WTC11 (cell line): ENCODE data around the gene QKI. TPM values are rescaled to one million over a fixed set of nuclear protein-coding genes. Genes with fewer than 3 reads are reported as not detected.
A peak's percentile ranks its signal among the peaks of the same experiment; 100 is the strongest.
"Not testable (repeated sequence)": the region's sequence is repeated elsewhere in the genome, so short reads cannot be mapped to it uniquely, and the experiment has no call there.

ENCODE experiments used
- ATAC-seq: fragments of 200-7000 bp; cut with Tn5 transposase; 2 replicates; pipeline ENCODE4 v1.10.0; 2021; ENCODE audit warnings: mild to moderate bottlenecking, moderate library complexity
- CTCF ChIA-PET: fragments of 300-600 bp; sonication (Branson Sonifier 250); formaldehyde crosslinking; loops from one replicate; lab custom pipeline; 2021; ENCODE audit warnings: antibody characterized with exemption; lab: Charles Lee
- POLR2A ChIA-PET: fragments of 350-600 bp; sonication (Branson Sonifier 250); formaldehyde crosslinking; loops from one replicate; lab custom pipeline; 2021; ENCODE audit warnings: antibody characterized with exemption; lab: Charles Lee
- DNase-seq: peaks from one replicate; pipeline ENCODE4 v3.0.0; 2021; ENCODE audit warnings: low spot score
- H3K27ac Mint-ChIP-seq: 2 replicates; pipeline ENCODE4 v1.8.0; 2021; ENCODE audit warnings: mixed read lengths
- H3K27me3 Mint-ChIP-seq: 2 replicates; pipeline ENCODE4 v1.8.0; 2021; ENCODE audit warnings: low read depth, mild to moderate bottlenecking, moderate library complexity, mixed read lengths
- H3K36me3 Mint-ChIP-seq: 2 replicates; pipeline ENCODE4 v1.8.0; 2021; ENCODE audit warnings: mixed read lengths
- H3K4me1 Mint-ChIP-seq: 2 replicates; pipeline ENCODE4 v1.8.0; 2022; ENCODE audit warnings: mixed read lengths
- H3K4me3 Mint-ChIP-seq: 2 replicates; pipeline ENCODE4 v1.8.0; 2021; ENCODE audit warnings: mild to moderate bottlenecking, moderate library complexity, mixed read lengths
- H3K9me3 Mint-ChIP-seq: 2 replicates; pipeline ENCODE4 v1.8.0; 2021; ENCODE audit warnings: mixed read lengths
- ATF2 ChIP-seq: sonication (generic); formaldehyde crosslinking; IDR thresholded peaks from 2 replicates; pipeline ENCODE4 v1.8.1; 2022; ENCODE audit warnings: low read depth, missing genetic modification reagents, borderline replicate concordance
- CREB1 ChIP-seq: sonication (generic); formaldehyde crosslinking; IDR thresholded peaks from 2 replicates; pipeline ENCODE4 v1.8.0; 2023; ENCODE audit warnings: mild to moderate bottlenecking, missing genetic modification reagents
- CREM ChIP-seq: sonication (generic); formaldehyde crosslinking; IDR thresholded peaks from 2 replicates; pipeline ENCODE4 v1.8.1; 2022; ENCODE audit warnings: mild to moderate bottlenecking, missing genetic modification reagents, moderate library complexity
- E2F5 ChIP-seq: sonication (generic); formaldehyde crosslinking; IDR thresholded peaks from 2 replicates; pipeline ENCODE4 v1.8.1; 2022; ENCODE audit warnings: mild to moderate bottlenecking, moderate library complexity, missing genetic modification reagents
- ELF4 ChIP-seq: sonication (generic); formaldehyde crosslinking; IDR thresholded peaks from 2 replicates; pipeline ENCODE4 v1.8.1; 2022; ENCODE audit warnings: low read depth, mild to moderate bottlenecking, moderate library complexity, missing genetic modification reagents
- EMX1 ChIP-seq: fragments of 250-450 bp; sonication (Bioruptor Pico); IDR thresholded peaks from 2 replicates; pipeline ENCODE4 v1.8.0; 2021; ENCODE audit warnings: mild to moderate bottlenecking
- ERG ChIP-seq: fragments of 250-450 bp; sonication (Bioruptor Pico); IDR thresholded peaks from 2 replicates; pipeline ENCODE4 v1.8.0; 2021; ENCODE audit warnings: mild to moderate bottlenecking
- GABPB1 ChIP-seq: sonication (generic); formaldehyde crosslinking; IDR thresholded peaks from 2 replicates; pipeline ENCODE4 v1.8.1; 2023; ENCODE audit warnings: mild to moderate bottlenecking, missing genetic modification reagents
- GRHL2 ChIP-seq: fragments of 250-450 bp; sonication (Bioruptor Pico); IDR thresholded peaks from 2 replicates; pipeline ENCODE4 v1.8.0; 2022; ENCODE audit warnings: mild to moderate bottlenecking, moderate library complexity; ENCODE audit not compliant: insufficient replicate concordance, severe bottlenecking
- GTF2I ChIP-seq: fragments of 250-450 bp; sonication (Bioruptor Pico); conservative IDR thresholded peaks from 2 replicates; pipeline ENCODE4 v1.4.0; 2021; ENCODE audit warnings: mild to moderate bottlenecking
- HMGXB4 ChIP-seq: sonication (generic); formaldehyde crosslinking; IDR thresholded peaks from 2 replicates; pipeline ENCODE4 v1.8.1; 2023; ENCODE audit warnings: mild to moderate bottlenecking, moderate library complexity, missing genetic modification reagents
- IRF2 ChIP-seq: sonication (generic); formaldehyde crosslinking; IDR thresholded peaks from 2 replicates; pipeline ENCODE4 v1.8.0; 2022; ENCODE audit warnings: low read depth, missing genetic modification reagents, borderline replicate concordance
- JAZF1 ChIP-seq: fragments of 250-450 bp; sonication (Bioruptor Pico); IDR thresholded peaks from 2 replicates; pipeline ENCODE4 v1.9.0; 2021; ENCODE audit warnings: moderate library complexity, mild to moderate bottlenecking, inconsistent platforms
- MAX ChIP-seq: sonication (generic); formaldehyde crosslinking; IDR thresholded peaks from 2 replicates; pipeline ENCODE4 v1.8.0; 2022; ENCODE audit warnings: mild to moderate bottlenecking, missing genetic modification reagents
- OVOL2 ChIP-seq: fragments of 250-450 bp; sonication (Bioruptor Pico); IDR thresholded peaks from 2 replicates; pipeline ENCODE4 v1.9.0; 2021; ENCODE audit warnings: mild to moderate bottlenecking, borderline replicate concordance
- TP53 ChIP-seq: sonication (generic); formaldehyde crosslinking; IDR thresholded peaks from 2 replicates; pipeline ENCODE4 v1.8.1; 2023; ENCODE audit warnings: mild to moderate bottlenecking, missing genetic modification reagents
- ZBTB21 ChIP-seq: sonication (generic); formaldehyde crosslinking; IDR thresholded peaks from 2 replicates; pipeline ENCODE4 v1.8.1; 2023; ENCODE audit warnings: mild to moderate bottlenecking, missing genetic modification reagents, borderline replicate concordance
- ZMAT4 ChIP-seq: fragments of 250-450 bp; sonication (Bioruptor Pico); IDR thresholded peaks from 2 replicates; pipeline ENCODE4 v1.9.0; 2021; ENCODE audit warnings: mild to moderate bottlenecking
- ZNF121 ChIP-seq: sonication (generic); formaldehyde crosslinking; IDR thresholded peaks from 2 replicates; pipeline ENCODE4 v1.8.0; 2023; ENCODE audit warnings: missing genetic modification reagents
- total RNA-seq: library from RNA; stranded (reverse); gene quantifications from 3 replicates; pipeline ENCODE4 v1.2.3, GENCODE V29; 2021

Gene QKI
- total RNA-seq, 1 experiment from 2014 or later, result 145 TPM

GRCh38 chr6:163383912-163384311 lies 30.6 kb upstream of the QKI start:
- ATAC-seq, result no peak

GRCh38 chr6:163384510-163384909 lies 30.0 kb upstream of the QKI start:
- ChIA-PET CTCF (no interaction called here), POLR2A (no interaction called here)
- H3K4me1 Mint-ChIP-seq, result peaks cover 12% of the 10 kb centered on the region
- ATAC-seq, result no peak
- H3K9me3 Mint-ChIP-seq, result peaks cover 17% of the 10 kb centered on the region; the same call in 1 of the 2 replicates
- H3K4me3 Mint-ChIP-seq, result no peak overlapping the region
- H3K36me3 Mint-ChIP-seq, result peaks cover 7% of the 10 kb centered on the region; the same call in 1 of the 2 replicates
- no peaks in the 10 kb centered on the region for H3K27me3 Mint-ChIP-seq
- TF ChIP-seq GRHL2 (CRISPR knock-in tag) (no peak), ZBTB21 (CRISPR knock-in tag) (no peak), ATF2 (no peak), IRF2 (CRISPR knock-in tag) (no peak)
- no peak for DNase-seq
- no peak overlapping the region for H3K27ac Mint-ChIP-seq

More at GRCh38 chr6:163383912-163384311, 30.6 kb upstream of the QKI start:
- H3K4me3 Mint-ChIP-seq, result no peak overlapping the region
- ChIA-PET POLR2A (no interaction called here), CTCF (no interaction called here)
- peaks cover 7% of the 10 kb centered on the region; the same call in 1 of the 2 replicates for H3K36me3 Mint-ChIP-seq
- TF ChIP-seq GABPB1 (CRISPR knock-in tag), result peak; percentile 37; the same call in 1 of the 2 replicates
- no peak for TF ChIP-seq EMX1 (CRISPR knock-in tag)
- TF ChIP-seq, all 79 proteins: peak for 1
- no peak overlapping the region for H3K27ac Mint-ChIP-seq
- peaks cover 17% of the 10 kb centered on the region; the same call in 1 of the 2 replicates for H3K9me3 Mint-ChIP-seq
- peaks cover 12% of the 10 kb centered on the region for H3K4me1 Mint-ChIP-seq
- no peak for DNase-seq
- H3K27me3 Mint-ChIP-seq, result no peaks in the 10 kb centered on the region; the same call in 1 of the 2 replicates

GRCh38 chr6:163385503-163385902 lies 29.0 kb upstream of the QKI start:
- H3K36me3 Mint-ChIP-seq, H3K4me3 Mint-ChIP-seq, DNase-seq, POLR2A ChIA-PET, H3K27ac Mint-ChIP-seq, ATAC-seq, H3K27me3 Mint-ChIP-seq: not testable (repeated sequence)
- peaks cover 17% of the 10 kb centered on the region; the same call in 1 of the 2 replicates for H3K9me3 Mint-ChIP-seq
- TF ChIP-seq ZNF121, result peak; percentile 73
- TF ChIP-seq, all 79 proteins: peak for 1; not testable (repeated sequence) for 78
- peaks cover 14% of the 10 kb centered on the region for H3K4me1 Mint-ChIP-seq
- CTCF ChIA-PET, result not testable (repeated sequence)

- H3K9me3 Mint-ChIP-seq, result peaks cover 17% of the 10 kb centered on the region; the same call in 1 of the 2 replicates
- peak; percentile 55 for ATAC-seq
- no peak for DNase-seq
- CTCF ChIA-PET, result no interaction called here
- POLR2A ChIA-PET, result no interaction called here
- TF ChIP-seq E2F5 (CRISPR knock-in tag), result no peak
- TF ChIP-seq GTF2I (CRISPR knock-in tag), result no peak
- no peak for TF ChIP-seq ZNF121
- peaks cover 7% of the 10 kb centered on the region; the same call in 1 of the 2 replicates for H3K36me3 Mint-ChIP-seq
- H3K4me1 Mint-ChIP-seq, result peaks cover 14% of the 10 kb centered on the region
- H3K27ac Mint-ChIP-seq, result no peak overlapping the region
- H3K27me3 Mint-ChIP-seq, result no peaks in the 10 kb centered on the region
- H3K4me3 Mint-ChIP-seq, result no peak overlapping the region
Measured at GRCh38 chr6:163386329-163386908, 28.1 kb upstream of the QKI start.

- Mint-ChIP-seq H3K27me3 (no peaks in the 10 kb centered on the region), H3K4me1 (peaks cover 14% of the 10 kb centered on the region), H3K4me3 (no peak overlapping the region), H3K27ac (no peak overlapping the region), H3K9me3 (peaks cover 17% of the 10 kb centered on the region; the same call in 1 of the 2 replicates), H3K36me3 (peaks cover 7% of the 10 kb centered on the region; the same call in 1 of the 2 replicates)
- ATAC-seq, result no peak
- CTCF ChIA-PET, result no interaction called here
- POLR2A ChIA-PET, result no interaction called here
- DNase-seq, result no peak
- TF ChIP-seq E2F5 (CRISPR knock-in tag), result no peak
- TF ChIP-seq JAZF1 (CRISPR knock-in tag), result no peak
- no peak for TF ChIP-seq TP53 (CRISPR knock-in tag)
- TF ChIP-seq ZMAT4 (CRISPR knock-in tag), result no peak
- TF ChIP-seq CREM (CRISPR knock-in tag), result no peak
- no peak for TF ChIP-seq ERG
- no peak for TF ChIP-seq CREB1
- no peak for TF ChIP-seq ELF4 (CRISPR knock-in tag)
- no peak for TF ChIP-seq OVOL2 (CRISPR knock-in tag)
- no peak for TF ChIP-seq EMX1 (CRISPR knock-in tag)
- no peak for TF ChIP-seq HMGXB4
- TF ChIP-seq MAX, result no peak
Measured at GRCh38 chr6:163387317-163387716, 27.2 kb upstream of the QKI start.
